AG04450 (cell line): ENCODE results near the gene KAT6B. TPM values are rescaled to one million over a fixed set of nuclear protein-coding genes. Genes with fewer than 3 reads are reported as not detected.

Source experiments
- CTCF ChIA-PET: fragments of 300-600, 350-600 bp; formaldehyde crosslinking; extraction: SDS; loops from one replicate; lab custom pipeline; 2022; ENCODE audit warnings: antibody characterized with exemption, inconsistent platforms; lab: Charles Lee
- POLR2A ChIA-PET: fragments of 350-600 bp; formaldehyde crosslinking; extraction: SDS; loops from one replicate; lab custom pipeline; 2021; ENCODE audit warnings: antibody characterized with exemption, inconsistent platforms; lab: Yijun Ruan, JAX
- DNase-seq: peaks from one replicate; pipeline ENCODE4 v3.0.0-alpha.2; 2011; ENCODE audit warnings: low read depth, low spot score
- H3K27ac ChIP-seq: one replicate; pipeline ENCODE4 v1.5.1; 2012; ENCODE audit warnings: low read depth, low read length, control low read depth
- H3K27me3 ChIP-seq: one replicate; pipeline ENCODE4 v1.6.0; 2012; ENCODE audit warnings: low read length; ENCODE audit not compliant: control insufficient read depth, insufficient read depth
- H3K4me3 ChIP-seq: 2 replicates; pipeline ENCODE4 v1.5.1; 2011; ENCODE audit warnings: mild to moderate bottlenecking, low read depth, low read length, control low read depth
- H3K9me3 ChIP-seq: 2 replicates; pipeline ENCODE4 v1.5.1; 2012; ENCODE audit warnings: low read length; ENCODE audit not compliant: control insufficient read depth, insufficient read depth
- polyA plus RNA-seq: library from polyadenylated mRNA; depleted of rRNA; stranded (reverse); fragments of >200 nt; gene quantifications from 2 replicates; pipeline ENCODE4 v1.2.3, GENCODE V29; 2011
- TF ChIP-seq, protein P1 (sequence below): IDR thresholded peaks from 2 replicates; pipeline ENCODE4 v1.5.1; 2011; ENCODE audit warnings: low read depth, low read length, control low read depth, inconsistent platforms

Gene KAT6B
- polyA plus RNA-seq, 1 experiment, result 10.4 TPM

GRCh38 chr10:74814797-74815196 is 11.6 kb upstream of the KAT6B start:
- DNase-seq, result no peak
- H3K27ac ChIP-seq, result no peak overlapping the region
- H3K4me3 ChIP-seq, result no peak overlapping the region
- ChIA-PET CTCF (no interaction called here), POLR2A (no interaction called here)
- no peaks in the 10 kb centered on the region for H3K27me3 ChIP-seq
- TF ChIP-seq, protein P1, sequence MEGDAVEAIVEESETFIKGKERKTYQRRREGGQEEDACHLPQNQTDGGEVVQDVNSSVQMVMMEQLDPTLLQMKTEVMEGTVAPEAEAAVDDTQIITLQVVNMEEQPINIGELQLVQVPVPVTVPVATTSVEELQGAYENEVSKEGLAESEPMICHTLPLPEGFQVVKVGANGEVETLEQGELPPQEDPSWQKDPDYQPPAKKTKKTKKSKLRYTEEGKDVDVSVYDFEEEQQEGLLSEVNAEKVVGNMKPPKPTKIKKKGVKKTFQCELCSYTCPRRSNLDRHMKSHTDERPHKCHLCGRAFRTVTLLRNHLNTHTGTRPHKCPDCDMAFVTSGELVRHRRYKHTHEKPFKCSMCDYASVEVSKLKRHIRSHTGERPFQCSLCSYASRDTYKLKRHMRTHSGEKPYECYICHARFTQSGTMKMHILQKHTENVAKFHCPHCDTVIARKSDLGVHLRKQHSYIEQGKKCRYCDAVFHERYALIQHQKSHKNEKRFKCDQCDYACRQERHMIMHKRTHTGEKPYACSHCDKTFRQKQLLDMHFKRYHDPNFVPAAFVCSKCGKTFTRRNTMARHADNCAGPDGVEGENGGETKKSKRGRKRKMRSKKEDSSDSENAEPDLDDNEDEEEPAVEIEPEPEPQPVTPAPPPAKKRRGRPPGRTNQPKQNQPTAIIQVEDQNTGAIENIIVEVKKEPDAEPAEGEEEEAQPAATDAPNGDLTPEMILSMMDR, result no peak
- H3K9me3 ChIP-seq, result peaks cover 7% of the 10 kb centered on the region

DNA sequence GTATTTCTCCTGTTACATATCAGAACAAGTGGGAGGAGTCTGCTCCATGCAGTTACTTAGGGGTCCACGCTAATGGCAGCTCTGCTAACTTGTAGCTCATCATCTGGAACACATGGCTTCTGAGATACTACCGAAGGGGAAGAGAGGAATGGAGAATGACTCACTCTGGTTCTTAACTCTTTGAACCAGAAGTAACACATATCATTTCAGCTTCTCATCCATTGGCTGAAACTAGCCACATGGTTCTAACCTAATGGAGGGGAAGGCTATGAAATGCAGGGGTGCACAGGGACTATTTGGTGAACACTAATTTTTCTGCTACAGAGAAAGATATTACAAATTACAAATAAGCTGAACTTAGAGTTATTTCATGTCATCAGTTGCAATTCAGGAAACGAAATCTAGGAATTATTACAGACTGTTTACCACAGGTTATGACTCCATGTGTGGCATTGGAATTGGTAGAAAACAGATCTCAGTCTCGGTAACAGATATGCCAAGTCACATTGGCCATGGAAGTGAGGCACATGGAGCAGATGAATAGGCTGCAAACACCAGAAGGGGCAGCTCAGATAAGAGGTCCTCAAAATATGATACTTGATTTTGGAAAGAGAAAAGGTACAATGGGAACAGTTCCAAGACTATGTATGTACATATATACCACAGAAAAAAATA is 9.4 kb upstream of the KAT6B start:
- DNase-seq, result no peak

DNA sequence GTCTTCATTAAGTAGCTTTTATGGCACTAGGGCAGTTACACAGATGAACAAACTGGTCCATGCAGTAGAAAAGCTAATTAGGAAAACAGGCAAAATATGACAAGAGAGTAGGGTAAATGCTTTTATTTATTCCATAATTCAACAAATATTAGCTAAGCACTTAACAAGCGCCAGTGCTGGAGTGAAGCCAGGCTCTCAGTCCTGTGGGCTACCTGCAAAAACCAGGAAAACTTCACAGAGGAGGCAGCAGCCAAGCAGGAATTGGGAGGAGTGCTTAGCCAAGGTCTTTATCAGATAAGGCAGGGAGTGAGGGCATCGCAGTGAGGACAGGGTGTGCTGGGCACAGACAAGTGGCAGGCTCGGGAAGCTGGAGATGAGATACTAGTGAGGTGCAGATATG is 4.9 kb upstream of the KAT6B start:
- H3K4me3 ChIP-seq, result no peak overlapping the region
- peaks cover 3% of the 10 kb centered on the region for H3K9me3 ChIP-seq
- ChIA-PET CTCF (interaction anchor here (1.0 to 1.5 kb wide), 2 partner anchors 198 to 279 kb away, joined by 3 to 4 read pairs; no protein-coding TSS in a partner anchor), POLR2A (no interaction called here)
- no peak for DNase-seq
- TF ChIP-seq, protein P1, result no peak
- H3K27me3 ChIP-seq, result no peaks in the 10 kb centered on the region
- no peak overlapping the region for H3K27ac ChIP-seq

More for the DNA sequence above, 9.4 kb upstream of the KAT6B start:
- Histone ChIP-seq H3K9me3 (peaks cover 3% of the 10 kb centered on the region), H3K27me3 (no peaks in the 10 kb centered on the region), H3K27ac (no peak overlapping the region), H3K4me3 (no peak overlapping the region)
- TF ChIP-seq, protein P1, result no peak
- ChIA-PET POLR2A (no interaction called here), CTCF (interaction anchor here (0.6 kb wide), 1 partner anchor 570 kb away, joined by 6 read pairs; no protein-coding TSS in a partner anchor)

DNA sequence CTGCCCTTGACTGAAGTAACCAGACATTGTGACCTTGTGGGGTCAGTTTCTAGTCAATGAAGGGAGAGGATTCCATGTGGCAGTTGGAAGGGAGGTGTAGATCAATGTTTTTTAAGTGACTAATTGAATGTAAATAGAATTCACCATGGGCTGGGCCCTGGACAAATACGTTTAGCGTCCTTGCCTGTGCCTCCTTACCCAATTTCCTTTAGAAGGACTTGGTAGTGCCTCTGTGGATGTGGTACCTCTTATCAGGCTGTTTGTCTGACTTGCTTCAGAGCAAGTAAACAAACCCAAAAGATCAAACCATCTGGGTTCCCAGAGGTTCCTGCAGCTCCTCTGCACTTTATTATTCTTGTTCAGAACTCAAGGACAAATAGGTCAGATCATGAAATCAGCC is 4.3 kb upstream of the KAT6B start:
- no peak overlapping the region for H3K4me3 ChIP-seq
- TF ChIP-seq, protein P1, result no peak
- H3K27ac ChIP-seq, result peak overlapping the region; percentile 47
- ChIA-PET CTCF (interaction anchor here (1.0 to 1.5 kb wide), 2 partner anchors 198 to 278 kb away, joined by 3 to 4 read pairs; no protein-coding TSS in a partner anchor), POLR2A (no interaction called here)
- DNase-seq, result no peak
- H3K27me3 ChIP-seq, result no peaks in the 10 kb centered on the region
- H3K9me3 ChIP-seq, result no peaks in the 10 kb centered on the region; the same call in none of the 2 replicates

- H3K27me3 ChIP-seq, result no peaks in the 10 kb centered on the region
- DNase-seq, result no peak
- H3K4me3 ChIP-seq, result no peak overlapping the region
- TF ChIP-seq, protein P1, result no peak
- no peaks in the 10 kb centered on the region; the same call in 1 of the 2 replicates for H3K9me3 ChIP-seq
- peak overlapping the region; percentile 47 for H3K27ac ChIP-seq
- POLR2A ChIA-PET, result no interaction called here
- CTCF ChIA-PET, result interaction anchor here (0.6 to 1.0 kb wide), 3 partner anchors 197 to 558 kb away, joined by 3 read pairs; no protein-coding TSS in a partner anchor
Observed at GRCh38 chr10:74822521-74823089, 3.8 kb upstream of the KAT6B start.
